ENCODE data around the gene MTFP1. TPM values are rescaled to one million over a fixed set of nuclear protein-coding genes. Genes with fewer than 3 reads are reported as not detected.

MTFP1 gene
- total RNA-seq, 3 donors from 2014 or later, result 2.9 to 16.7 (median 14.4) TPM

DNA sequence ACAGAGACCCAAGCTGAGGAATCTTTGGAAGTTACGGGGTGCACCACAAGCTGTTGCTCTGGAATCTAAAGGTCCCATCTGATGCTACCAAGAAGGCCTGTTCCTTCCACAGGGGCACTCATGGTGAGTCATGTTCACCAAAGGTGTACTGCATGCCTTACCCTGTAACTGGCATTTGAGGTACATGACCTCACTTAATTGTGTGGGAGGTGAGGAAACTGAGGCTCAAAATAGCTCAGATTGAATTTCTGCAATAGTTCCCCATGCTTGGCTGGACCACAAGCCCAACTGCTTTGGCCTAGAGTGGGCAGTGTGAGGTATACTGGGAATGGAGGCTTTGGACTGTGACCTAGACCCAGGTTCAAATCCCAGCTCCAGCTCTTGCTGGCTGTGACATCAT, 8.2 kb downstream of the MTFP1 start:
- intact Hi-C loops (cut with DNase I; ENCODE audit: low total_unique reads), result no loop called here
- TF ChIP-seq, protein P1, sequence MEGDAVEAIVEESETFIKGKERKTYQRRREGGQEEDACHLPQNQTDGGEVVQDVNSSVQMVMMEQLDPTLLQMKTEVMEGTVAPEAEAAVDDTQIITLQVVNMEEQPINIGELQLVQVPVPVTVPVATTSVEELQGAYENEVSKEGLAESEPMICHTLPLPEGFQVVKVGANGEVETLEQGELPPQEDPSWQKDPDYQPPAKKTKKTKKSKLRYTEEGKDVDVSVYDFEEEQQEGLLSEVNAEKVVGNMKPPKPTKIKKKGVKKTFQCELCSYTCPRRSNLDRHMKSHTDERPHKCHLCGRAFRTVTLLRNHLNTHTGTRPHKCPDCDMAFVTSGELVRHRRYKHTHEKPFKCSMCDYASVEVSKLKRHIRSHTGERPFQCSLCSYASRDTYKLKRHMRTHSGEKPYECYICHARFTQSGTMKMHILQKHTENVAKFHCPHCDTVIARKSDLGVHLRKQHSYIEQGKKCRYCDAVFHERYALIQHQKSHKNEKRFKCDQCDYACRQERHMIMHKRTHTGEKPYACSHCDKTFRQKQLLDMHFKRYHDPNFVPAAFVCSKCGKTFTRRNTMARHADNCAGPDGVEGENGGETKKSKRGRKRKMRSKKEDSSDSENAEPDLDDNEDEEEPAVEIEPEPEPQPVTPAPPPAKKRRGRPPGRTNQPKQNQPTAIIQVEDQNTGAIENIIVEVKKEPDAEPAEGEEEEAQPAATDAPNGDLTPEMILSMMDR (IDR thresholded peaks at IDR 0.05), result no peak
- TF ChIP-seq POLR2A (IDR thresholded peaks at IDR 0.05) (no peak), POLR2AphosphoS5 (IDR thresholded peaks at IDR 0.05) (no peak)
- Histone ChIP-seq H3K27ac (no peak overlapping the region), H3K36me3 (no peaks in the 10 kb centered on the region), H3K4me1 (no peaks in the 10 kb centered on the region), H3K4me3 (no peak overlapping the region), H3K27me3 (no peaks in the 10 kb centered on the region), H3K9me3 (no peaks in the 10 kb centered on the region)
- DNase-seq (ENCODE audit: low spot score in 2 of 2), result no peak

DNA sequence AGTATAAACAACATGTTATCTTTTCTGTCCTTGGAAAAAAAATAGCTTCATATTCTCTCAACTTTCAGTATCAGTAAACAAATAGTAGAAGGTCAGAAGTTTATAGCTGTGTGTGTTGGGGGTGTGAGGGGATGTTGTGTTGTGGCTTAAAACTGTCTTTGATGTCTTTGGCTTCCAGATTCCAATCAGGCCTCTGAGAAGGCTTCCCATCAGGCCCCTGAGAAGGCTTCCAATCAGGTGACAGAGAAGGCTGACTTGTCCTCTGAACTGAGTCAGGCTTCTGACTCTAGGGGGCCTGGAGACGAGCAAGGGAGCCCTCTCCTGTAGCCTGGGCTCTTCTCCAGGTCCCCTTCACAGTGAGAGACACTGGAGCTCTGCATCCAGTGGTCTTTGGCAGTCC, 9.3 kb downstream of the MTFP1 start:
- no peak for TF ChIP-seq POLR2AphosphoS5 (IDR thresholded peaks at IDR 0.05)
- TF ChIP-seq, protein P1 (IDR thresholded peaks at IDR 0.05), result no peak
- no peak for TF ChIP-seq POLR2A (IDR thresholded peaks at IDR 0.05)
- Histone ChIP-seq H3K27me3 (no peaks in the 10 kb centered on the region), H3K27ac (peak overlapping the region in 1 of 2 donors; percentile 63), H3K36me3 (no peaks in the 10 kb centered on the region), H3K9me3 (no peaks in the 10 kb centered on the region), H3K4me3 (no peak overlapping the region), H3K4me1 (no peaks in the 10 kb centered on the region)
- DNase-seq (ENCODE audit: low spot score in 2 of 2), result no peak
- intact Hi-C loops (cut with DNase I; ENCODE audit: low total_unique reads), result no loop called here

DNA sequence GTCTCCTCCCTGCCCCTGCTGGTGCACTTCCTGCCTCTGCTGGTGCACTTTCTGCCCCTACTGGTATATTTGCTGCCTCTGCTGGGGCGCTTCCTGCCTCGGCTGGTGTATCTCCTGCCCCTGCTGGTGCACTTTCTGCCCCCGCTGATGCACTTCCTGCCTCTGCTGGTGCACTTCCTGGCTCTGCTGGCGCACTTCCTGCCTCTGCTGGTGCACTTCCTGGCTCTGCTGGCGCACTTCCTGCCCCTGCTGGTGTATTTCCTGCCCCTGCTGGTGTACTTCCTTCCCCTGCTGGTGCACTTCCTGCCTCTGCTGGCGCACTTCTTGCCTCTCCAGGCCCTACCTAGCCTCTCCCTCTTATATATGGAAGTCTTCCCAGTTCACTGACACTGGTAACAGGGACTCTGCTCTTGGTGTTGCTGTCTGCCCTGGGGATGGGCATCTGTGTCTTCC, 10.1 kb downstream of the MTFP1 start:
- H3K4me1 ChIP-seq, result no peaks in the 10 kb centered on the region
- intact Hi-C loops (cut with DNase I; ENCODE audit: low total_unique reads), result no loop called here
- peak overlapping the region in 1 of 2 donors; percentile 63 for H3K27ac ChIP-seq
- H3K4me3 ChIP-seq, result no peak overlapping the region
- peak in 1 of 2 donors; percentile 44 for DNase-seq (ENCODE audit: low spot score in 2 of 2)
- H3K36me3 ChIP-seq, result no peaks in the 10 kb centered on the region
- H3K9me3 ChIP-seq, result no peaks in the 10 kb centered on the region
- TF ChIP-seq POLR2A (IDR thresholded peaks at IDR 0.05) (no peak), POLR2AphosphoS5 (IDR thresholded peaks at IDR 0.05) (no peak)
- TF ChIP-seq, protein P1 (IDR thresholded peaks at IDR 0.05), result no peak
- H3K27me3 ChIP-seq, result no peaks in the 10 kb centered on the region

- Histone ChIP-seq H3K4me3 (no peak overlapping the region), H3K9me3 (no peaks in the 10 kb centered on the region), H3K27ac (peak overlapping the region in 1 of 2 donors; percentile 63), H3K36me3 (no peaks in the 10 kb centered on the region), H3K27me3 (no peaks in the 10 kb centered on the region), H3K4me1 (no peaks in the 10 kb centered on the region)
- no peak for DNase-seq (ENCODE audit: low spot score in 2 of 2)
- no peak for TF ChIP-seq POLR2AphosphoS5 (IDR thresholded peaks at IDR 0.05)
- TF ChIP-seq POLR2A (IDR thresholded peaks at IDR 0.05), result no peak
- TF ChIP-seq, protein P1 (IDR thresholded peaks at IDR 0.05), result no peak
- intact Hi-C loops (cut with DNase I; ENCODE audit: low total_unique reads), result no loop called here
Measured at GRCh38 chr22:30436196-30436595, 10.6 kb downstream of the MTFP1 start.

DNA sequence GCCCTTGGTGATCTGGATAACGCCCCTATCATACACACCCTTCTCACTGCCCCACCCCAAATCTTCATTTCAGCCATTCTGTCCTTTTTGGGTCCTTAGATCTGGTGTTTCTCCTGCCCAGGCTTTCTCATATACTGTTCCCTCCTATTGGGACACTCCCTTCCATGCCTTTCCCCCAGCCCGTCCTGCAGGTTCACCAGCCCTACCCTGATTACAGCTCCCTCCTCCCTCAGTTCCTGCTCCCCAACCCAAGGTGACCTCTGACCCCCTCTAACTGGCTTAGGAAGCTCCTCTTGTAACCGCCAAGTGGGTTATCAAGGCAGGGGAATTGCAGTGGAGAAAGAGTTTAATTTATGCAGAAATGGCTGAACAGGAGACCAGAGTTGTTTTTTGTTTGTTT, 13.0 kb downstream of the MTFP1 start:
- TF ChIP-seq POLR2A (IDR thresholded peaks at IDR 0.05) (no peak), POLR2AphosphoS5 (IDR thresholded peaks at IDR 0.05) (no peak)
- TF ChIP-seq, protein P1 (IDR thresholded peaks at IDR 0.05), result no peak
- H3K27me3 ChIP-seq, result no peaks in the 10 kb centered on the region
- H3K36me3 ChIP-seq, result no peaks in the 10 kb centered on the region
- H3K4me1 ChIP-seq, result no peaks in the 10 kb centered on the region
- no peak overlapping the region for H3K27ac ChIP-seq
- no peak for DNase-seq (ENCODE audit: low spot score in 2 of 2)
- intact Hi-C loops (cut with DNase I; ENCODE audit: low total_unique reads), result no loop called here
- H3K4me3 ChIP-seq, result no peak overlapping the region
- H3K9me3 ChIP-seq, result no peaks in the 10 kb centered on the region
